Breast epithelium (tissue), 4 donors: Measurements from ENCODE around the gene LGR5. TPM values are rescaled to one million over a fixed set of nuclear protein-coding genes. Genes with fewer than 3 reads are reported as not detected.

Source experiments
- DNase-seq, 2 donors: peaks; one replicate each; pipeline ENCODE4 v3.0.0-alpha.2; 2019; ENCODE audit warnings: low spot score in 2 of 2
- H3K27ac ChIP-seq, 2 donors: fragments of 200-600 bp; sonication (generic) in 1 of 2; one replicate each; pipeline ENCODE4 v1.5.1; 2016 to 2019; ENCODE audit warnings: mild to moderate bottlenecking in 1 of 2
- H3K27me3 ChIP-seq, 2 donors: fragments of 200-600 bp; sonication (generic) in 1 of 2; one replicate each; pipeline versions ENCODE4 v1.5.1 to v1.6.0; 2017 to 2019; ENCODE audit warnings: control low read depth in 1 of 2, mild to moderate bottlenecking in 1 of 2
- H3K36me3 ChIP-seq: fragments of 200-600 bp; one replicate; pipeline ENCODE4 v1.5.1; 2019
- H3K4me1 ChIP-seq, 2 donors: fragments of 200-600 bp; sonication (generic); one replicate each; pipeline ENCODE4 v1.5.1; 2016 to 2019; ENCODE audit warnings: control low read depth in 1 of 2
- H3K4me3 ChIP-seq, 3 donors: fragments of 200-600 bp; sonication (generic); 1 replicate in 2 of 3; 2 replicates in 1 of 3; pipeline ENCODE4 v1.5.1; 2016 to 2019; ENCODE audit warnings: mild to moderate bottlenecking in 3 of 3, moderate library complexity in 2 of 3
- H3K9me3 ChIP-seq, 2 donors: fragments of 200-600 bp; sonication (generic) in 1 of 2; one replicate each; pipeline ENCODE4 v1.5.1; 2016 to 2019; ENCODE audit warnings: control low read depth in 1 of 2
- POLR2A ChIP-seq: fragments of 450-650 bp; IDR thresholded peaks from one replicate; pipeline ENCODE4 v1.6.1; 2016; ENCODE audit warnings: antibody characterized with exemption, mild to moderate bottlenecking, moderate library complexity
- POLR2AphosphoS5 ChIP-seq, 3 donors: sonication (generic); formaldehyde crosslinking; IDR thresholded peaks; one replicate each; pipeline ENCODE4 v1.6.1; 2017; ENCODE audit warnings: antibody characterized with exemption in 3 of 3
- intact Hi-C: fragments of 100-400 bp; cut with DNase I; formaldehyde crosslinking; loops from one replicate; pipeline ENCODE4 v1.15.1; 2023; ENCODE audit warnings: low total_unique reads
- total RNA-seq, 3 donors: library from RNA; depleted of rRNA; stranded (reverse); fragments of >200 nt; gene quantifications; one replicate each; pipeline ENCODE4 v1.1.0, GENCODE V29; 2016
- TF ChIP-seq, protein P1 (sequence below), 3 donors: fragments of 450-650 bp; IDR thresholded peaks; one replicate each; pipeline ENCODE4 v1.5.1; 2016 to 2017; ENCODE audit warnings: antibody characterized with exemption in 3 of 3, mild to moderate bottlenecking in 3 of 3, moderate library complexity in 3 of 3

LGR5 gene
- total RNA-seq, 3 donors from 2014 or later = 0.15 to 0.80 (median 0.66) TPM

DNA sequence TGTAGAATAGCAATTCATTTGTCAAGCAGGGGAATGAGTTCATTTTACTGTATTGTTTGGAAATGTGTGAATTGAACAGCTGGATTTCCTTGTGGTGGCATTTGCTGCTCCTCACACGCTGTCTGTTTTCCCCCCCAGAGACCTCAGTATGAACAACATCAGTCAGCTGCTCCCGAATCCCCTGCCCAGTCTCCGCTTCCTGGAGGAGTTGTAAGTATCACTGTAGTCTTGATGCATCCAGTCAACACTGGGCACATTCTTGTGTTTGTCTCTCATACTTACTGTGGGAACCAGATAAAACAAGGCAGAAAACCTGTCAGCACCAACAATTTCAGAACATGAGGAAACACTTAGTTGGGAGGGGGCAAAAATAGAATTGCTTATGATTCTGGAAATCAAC, 64.9 kb downstream of the LGR5 start:
- H3K9me3 ChIP-seq = no peaks in the 10 kb centered on the region
- no peak overlapping the region for H3K4me3 ChIP-seq
- no peak for DNase-seq
- H3K4me1 ChIP-seq = no peaks in the 10 kb centered on the region
- intact Hi-C loops = no loop called here
- no peaks in the 10 kb centered on the region for H3K27me3 ChIP-seq
- H3K27ac ChIP-seq = no peak overlapping the region
- H3K36me3 ChIP-seq = no peaks in the 10 kb centered on the region
- TF ChIP-seq POLR2A (no peak), POLR2AphosphoS5 (IDR thresholded peaks at IDR 0.05) (no peak)
- TF ChIP-seq, protein P1, sequence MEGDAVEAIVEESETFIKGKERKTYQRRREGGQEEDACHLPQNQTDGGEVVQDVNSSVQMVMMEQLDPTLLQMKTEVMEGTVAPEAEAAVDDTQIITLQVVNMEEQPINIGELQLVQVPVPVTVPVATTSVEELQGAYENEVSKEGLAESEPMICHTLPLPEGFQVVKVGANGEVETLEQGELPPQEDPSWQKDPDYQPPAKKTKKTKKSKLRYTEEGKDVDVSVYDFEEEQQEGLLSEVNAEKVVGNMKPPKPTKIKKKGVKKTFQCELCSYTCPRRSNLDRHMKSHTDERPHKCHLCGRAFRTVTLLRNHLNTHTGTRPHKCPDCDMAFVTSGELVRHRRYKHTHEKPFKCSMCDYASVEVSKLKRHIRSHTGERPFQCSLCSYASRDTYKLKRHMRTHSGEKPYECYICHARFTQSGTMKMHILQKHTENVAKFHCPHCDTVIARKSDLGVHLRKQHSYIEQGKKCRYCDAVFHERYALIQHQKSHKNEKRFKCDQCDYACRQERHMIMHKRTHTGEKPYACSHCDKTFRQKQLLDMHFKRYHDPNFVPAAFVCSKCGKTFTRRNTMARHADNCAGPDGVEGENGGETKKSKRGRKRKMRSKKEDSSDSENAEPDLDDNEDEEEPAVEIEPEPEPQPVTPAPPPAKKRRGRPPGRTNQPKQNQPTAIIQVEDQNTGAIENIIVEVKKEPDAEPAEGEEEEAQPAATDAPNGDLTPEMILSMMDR (IDR thresholded peaks at IDR 0.05) = no peak

DNA sequence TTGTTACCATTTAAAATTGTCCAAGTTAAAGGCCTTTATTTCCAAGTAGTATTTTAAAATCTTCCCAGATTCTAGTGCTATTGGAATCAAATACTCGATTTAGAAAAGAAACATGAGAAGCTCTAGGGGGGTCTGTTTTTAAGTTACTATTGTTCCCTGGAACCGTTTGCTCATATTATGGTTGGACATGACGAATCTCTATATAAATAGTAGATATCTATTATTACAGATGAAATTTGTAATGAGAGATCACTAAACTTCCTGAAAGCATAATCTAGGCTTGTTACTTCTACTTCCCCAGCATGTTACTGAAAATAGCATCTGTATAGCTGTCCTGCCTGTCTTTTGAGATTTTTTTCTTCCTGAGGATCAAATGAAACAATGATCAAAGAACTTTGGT, 70.1 kb downstream of the LGR5 start:
- Histone ChIP-seq H3K36me3 (no peaks in the 10 kb centered on the region), H3K9me3 (no peaks in the 10 kb centered on the region), H3K4me3 (no peak overlapping the region), H3K27me3 (no peaks in the 10 kb centered on the region), H3K4me1 (no peaks in the 10 kb centered on the region), H3K27ac (no peak overlapping the region)
- intact Hi-C loops = no loop called here
- DNase-seq = no peak
- no peak for TF ChIP-seq POLR2AphosphoS5 (IDR thresholded peaks at IDR 0.05)
- TF ChIP-seq, protein P1 (IDR thresholded peaks at IDR 0.05) = no peak
- TF ChIP-seq POLR2A = no peak

DNA sequence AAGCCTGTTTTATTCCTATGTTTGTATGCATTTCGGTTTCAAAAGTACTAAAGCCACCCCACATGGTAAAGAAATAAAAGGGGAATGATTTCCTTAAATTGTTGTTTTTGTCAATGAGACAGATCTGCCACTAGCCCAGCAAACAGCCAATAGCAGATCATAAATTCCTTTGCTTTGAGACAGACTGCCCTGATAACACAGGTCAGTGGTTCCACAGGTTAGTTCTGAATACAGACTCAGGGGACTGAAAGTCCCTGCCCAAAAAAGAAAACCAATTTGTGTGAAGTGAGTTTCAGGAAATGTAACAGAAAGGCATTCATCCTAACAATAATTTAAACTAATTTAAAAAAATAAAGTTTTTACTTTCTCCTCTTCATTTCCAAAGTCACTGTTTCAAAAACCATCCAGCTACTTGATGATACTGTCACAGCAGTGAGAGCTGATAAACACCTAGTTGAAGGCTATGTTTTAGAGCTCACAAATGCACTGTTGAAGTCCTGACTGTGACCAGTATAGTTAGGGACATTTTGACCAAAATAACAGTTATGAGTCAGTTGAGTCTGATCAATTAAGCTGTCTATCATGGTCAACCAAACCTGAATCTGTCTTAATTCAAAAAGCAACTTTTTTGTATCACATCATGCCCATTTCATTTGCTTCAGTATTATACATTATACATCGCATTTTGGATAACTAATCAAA, 77.7 kb downstream of the LGR5 start:
- H3K9me3 ChIP-seq = no peaks in the 10 kb centered on the region
- no peaks in the 10 kb centered on the region for H3K27me3 ChIP-seq
- no peak for DNase-seq
- H3K4me3 ChIP-seq = no peak overlapping the region
- no peak for TF ChIP-seq POLR2A
- no peak for TF ChIP-seq POLR2AphosphoS5 (IDR thresholded peaks at IDR 0.05)
- TF ChIP-seq, protein P1 (IDR thresholded peaks at IDR 0.05) = no peak
- no peaks in the 10 kb centered on the region for H3K36me3 ChIP-seq
- no peaks in the 10 kb centered on the region for H3K4me1 ChIP-seq
- no peak overlapping the region for H3K27ac ChIP-seq
- intact Hi-C loops = no loop called here

DNA sequence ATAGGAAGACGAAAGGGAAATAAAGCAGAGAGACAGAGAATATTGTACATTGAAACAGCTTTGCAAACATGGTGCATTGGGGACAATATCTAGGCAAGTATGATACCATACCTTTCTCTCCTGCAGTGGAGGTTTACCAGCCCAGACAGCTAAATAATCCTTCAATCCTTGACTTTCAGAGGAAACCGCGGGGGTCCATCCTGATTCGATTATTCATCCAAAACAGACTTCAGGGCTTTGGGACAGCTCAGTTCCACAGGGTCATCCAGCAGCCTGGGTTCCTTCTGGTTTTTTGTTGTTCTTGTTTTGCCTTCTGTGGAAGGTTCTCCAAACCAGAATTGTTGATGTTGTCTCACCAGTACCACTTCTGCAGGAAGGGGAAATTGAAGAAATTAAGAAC, 81.5 kb downstream of the LGR5 start:
- Histone ChIP-seq H3K9me3 (no peaks in the 10 kb centered on the region), H3K27me3 (no peaks in the 10 kb centered on the region), H3K4me1 (no peaks in the 10 kb centered on the region), H3K4me3 (no peak overlapping the region), H3K36me3 (no peaks in the 10 kb centered on the region), H3K27ac (no peak overlapping the region)
- TF ChIP-seq POLR2A (no peak), POLR2AphosphoS5 (IDR thresholded peaks at IDR 0.05) (no peak)
- TF ChIP-seq, protein P1 (IDR thresholded peaks at IDR 0.05) = no peak
- DNase-seq = no peak
- intact Hi-C loops = no loop called here

DNA sequence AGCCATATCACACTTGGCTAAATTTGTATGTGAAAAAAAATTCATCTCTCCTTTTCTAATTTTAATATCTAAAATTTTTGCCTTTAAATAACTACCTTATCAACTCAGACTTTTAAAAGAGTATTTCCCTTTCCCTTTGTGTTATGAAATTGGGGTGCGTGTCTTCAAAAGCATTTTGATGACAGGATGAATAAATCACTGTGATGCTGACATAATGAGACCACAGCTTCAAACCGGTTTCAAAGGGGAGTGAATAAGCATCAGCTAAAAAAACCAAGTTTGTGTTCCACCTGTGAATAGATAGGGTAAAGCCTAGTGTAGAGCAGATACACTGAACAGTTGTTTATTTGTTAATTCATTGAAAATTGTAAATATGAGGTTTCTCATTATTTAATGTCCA, 85.0 kb downstream of the LGR5 start:
- DNase-seq = no peak
- intact Hi-C loops = no loop called here
- H3K27ac ChIP-seq = no peak overlapping the region
- H3K27me3 ChIP-seq = peaks cover 0 to 4% of the 10 kb centered on the region in 2 donors
- no peak for TF ChIP-seq POLR2AphosphoS5 (IDR thresholded peaks at IDR 0.05)
- TF ChIP-seq, protein P1 (IDR thresholded peaks at IDR 0.05) = no peak
- TF ChIP-seq POLR2A = no peak
- no peaks in the 10 kb centered on the region for H3K9me3 ChIP-seq
- no peaks in the 10 kb centered on the region for H3K36me3 ChIP-seq
- H3K4me3 ChIP-seq = no peak overlapping the region
- H3K4me1 ChIP-seq = no peaks in the 10 kb centered on the region
